Glomerular visceral epithelial cell (primary cell): ENCODE data around the gene MOGAT3.

ENCODE experiments used
- DNase-seq: peaks from one replicate; pipeline ENCODE4 v3.0.0-alpha.2; 2016; ENCODE audit errors: extremely low spot score

MOGAT3 gene, protein sequence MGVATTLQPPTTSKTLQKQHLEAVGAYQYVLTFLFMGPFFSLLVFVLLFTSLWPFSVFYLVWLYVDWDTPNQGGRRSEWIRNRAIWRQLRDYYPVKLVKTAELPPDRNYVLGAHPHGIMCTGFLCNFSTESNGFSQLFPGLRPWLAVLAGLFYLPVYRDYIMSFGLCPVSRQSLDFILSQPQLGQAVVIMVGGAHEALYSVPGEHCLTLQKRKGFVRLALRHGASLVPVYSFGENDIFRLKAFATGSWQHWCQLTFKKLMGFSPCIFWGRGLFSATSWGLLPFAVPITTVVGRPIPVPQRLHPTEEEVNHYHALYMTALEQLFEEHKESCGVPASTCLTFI

DNA sequence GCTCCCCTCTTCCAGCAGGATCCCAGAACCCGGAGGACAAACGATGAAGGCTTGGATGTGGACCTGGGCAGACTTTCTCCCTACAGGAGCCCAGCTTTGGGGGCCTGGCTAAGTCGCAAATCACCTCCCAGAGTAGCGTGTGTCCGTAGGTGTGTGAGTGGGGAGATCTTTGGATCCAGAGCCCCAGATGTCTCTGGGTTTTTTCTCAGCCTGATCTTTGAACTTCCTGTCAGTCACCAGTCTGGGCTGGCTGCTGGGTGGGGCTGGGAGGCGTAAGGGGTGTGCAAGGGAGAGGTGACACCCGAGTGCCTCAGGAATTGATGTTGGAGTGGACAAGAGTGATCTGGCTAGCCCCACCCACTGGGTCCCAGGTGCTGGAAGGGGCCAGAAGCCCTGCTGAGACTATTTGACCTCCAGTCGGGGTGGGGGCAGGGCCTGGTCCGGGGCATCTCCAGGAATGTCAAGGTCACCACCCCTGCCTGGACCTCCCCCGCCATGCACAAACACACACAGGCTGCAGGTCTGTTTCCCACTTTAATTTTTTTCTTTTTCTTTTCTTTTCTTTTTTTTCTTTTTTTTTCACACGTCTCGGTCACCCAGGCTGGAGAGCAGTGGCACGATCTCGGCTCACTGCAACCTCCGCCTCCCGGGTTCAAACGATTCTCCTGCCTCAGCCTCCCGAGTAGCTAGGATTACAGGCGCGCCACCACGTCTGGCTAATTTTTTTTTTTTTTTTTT lies at the start of gene MOGAT3:
Gene MOGAT3, minus strand, starts transcription at position 175 of the 738 bp plus-strand sequence. CDS start 182 bp downstream, outside the sequence.
- DNase-seq: no peak

DNA sequence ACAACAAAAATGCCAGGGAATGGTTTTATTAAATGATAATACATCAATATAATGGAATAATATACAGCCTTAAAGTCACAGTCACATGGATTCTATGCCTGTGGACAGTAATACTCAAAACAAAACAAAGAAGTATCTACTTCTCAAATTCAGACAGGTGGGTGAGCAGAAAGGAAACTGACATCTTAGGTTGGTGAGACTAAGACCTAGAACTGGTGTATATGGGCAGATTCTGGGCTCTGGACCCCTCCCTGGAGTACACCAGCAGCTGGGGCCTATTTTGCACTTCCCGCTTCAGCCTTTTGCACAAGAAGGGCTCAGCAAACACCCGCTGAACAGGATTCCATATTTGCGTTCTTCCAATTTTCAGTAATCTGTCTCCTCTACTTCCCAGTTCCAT lies 49.5 kb upstream of the MOGAT3 start:
- no peak for DNase-seq

DNA sequence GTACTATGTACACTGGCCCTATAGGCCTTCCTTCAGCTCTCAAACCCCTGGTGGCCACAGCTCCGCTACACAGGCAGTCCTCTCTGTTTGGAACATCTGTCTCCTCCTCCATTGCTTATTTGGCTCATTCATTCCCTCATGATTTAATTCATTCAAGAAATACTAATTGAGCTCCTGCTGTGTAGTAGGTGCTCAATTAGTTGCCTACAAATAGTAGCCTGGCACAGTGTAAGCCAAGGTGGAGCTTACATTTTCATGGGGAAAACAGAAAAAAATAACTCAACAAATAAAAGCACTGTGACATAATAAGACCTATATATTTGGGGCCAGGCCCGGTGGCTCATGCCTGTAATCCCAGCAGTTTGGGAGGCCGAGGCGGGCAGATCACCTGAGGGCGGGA lies 47.4 kb upstream of the MOGAT3 start:
- DNase-seq: no peak

DNA sequence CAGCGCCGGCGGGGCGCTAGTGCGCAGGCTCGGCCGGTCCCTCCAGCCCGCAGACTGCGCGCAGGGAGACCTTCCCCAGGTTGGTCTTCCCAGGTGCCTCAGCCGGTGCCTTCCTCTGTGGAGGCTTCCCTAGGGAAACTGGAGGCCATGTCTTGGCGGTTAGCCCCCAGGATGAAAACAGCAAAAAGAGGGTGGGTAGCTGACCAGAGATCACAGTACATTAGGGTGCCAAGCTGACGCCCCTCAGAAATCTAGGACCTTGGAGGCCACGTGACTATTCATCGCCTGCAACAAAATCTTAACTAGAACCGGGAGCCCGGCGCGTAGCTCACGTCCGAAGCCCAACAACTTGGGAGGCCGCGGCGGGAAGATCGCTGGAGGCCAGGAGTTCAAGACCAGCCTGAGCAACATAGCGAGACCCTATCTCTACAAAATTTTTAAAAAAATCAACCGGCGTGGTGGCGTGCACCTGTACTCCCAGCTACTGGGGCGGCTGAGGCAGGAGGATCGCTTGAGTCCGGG lies 44.4 kb upstream of the MOGAT3 start:
- DNase-seq: no peak

DNA sequence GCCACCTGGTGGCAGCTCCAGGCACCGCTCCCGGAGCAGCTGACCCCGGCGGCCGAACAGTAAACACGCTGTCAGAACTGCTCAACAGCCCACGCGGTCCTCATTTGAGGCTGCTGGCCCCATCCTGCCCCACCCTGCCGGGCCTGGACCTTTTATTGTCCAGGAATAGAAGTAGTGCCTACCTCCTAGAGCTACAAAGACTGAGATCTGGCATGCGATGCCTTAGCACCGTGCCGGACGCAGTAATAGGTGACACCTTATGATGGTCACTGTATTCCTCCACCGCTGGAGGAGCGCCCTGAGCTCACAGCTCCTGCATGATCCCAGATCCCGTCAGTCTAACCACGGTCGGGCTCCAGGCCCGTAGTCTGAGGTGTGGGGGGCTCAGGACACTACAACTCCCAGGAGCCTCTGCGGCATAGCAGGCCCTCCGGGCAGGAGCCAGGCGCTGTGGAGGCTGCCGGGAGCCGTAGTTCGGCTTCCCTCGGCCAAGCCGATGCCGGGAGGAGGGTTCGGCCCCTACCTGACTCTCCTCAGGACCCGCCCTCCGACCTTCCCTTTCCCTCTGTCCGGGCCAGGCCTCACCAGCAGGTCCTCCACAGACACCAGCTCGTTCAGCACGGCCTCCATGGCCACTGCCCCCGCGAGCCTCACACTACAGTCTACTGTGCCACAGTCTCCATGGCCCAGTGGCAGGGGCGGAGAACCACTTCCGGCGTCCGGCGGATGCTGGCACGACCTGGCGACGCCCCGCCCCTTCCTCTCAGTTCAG lies 43.7 kb upstream of the MOGAT3 start, which contains the start of gene FIS1:
Gene FIS1, minus strand, starts transcription at position 707 of the 772 bp plus-strand sequence. Its CDS starts 77 bp downstream, at position 630.
- peak; percentile 88 for DNase-seq

DNA sequence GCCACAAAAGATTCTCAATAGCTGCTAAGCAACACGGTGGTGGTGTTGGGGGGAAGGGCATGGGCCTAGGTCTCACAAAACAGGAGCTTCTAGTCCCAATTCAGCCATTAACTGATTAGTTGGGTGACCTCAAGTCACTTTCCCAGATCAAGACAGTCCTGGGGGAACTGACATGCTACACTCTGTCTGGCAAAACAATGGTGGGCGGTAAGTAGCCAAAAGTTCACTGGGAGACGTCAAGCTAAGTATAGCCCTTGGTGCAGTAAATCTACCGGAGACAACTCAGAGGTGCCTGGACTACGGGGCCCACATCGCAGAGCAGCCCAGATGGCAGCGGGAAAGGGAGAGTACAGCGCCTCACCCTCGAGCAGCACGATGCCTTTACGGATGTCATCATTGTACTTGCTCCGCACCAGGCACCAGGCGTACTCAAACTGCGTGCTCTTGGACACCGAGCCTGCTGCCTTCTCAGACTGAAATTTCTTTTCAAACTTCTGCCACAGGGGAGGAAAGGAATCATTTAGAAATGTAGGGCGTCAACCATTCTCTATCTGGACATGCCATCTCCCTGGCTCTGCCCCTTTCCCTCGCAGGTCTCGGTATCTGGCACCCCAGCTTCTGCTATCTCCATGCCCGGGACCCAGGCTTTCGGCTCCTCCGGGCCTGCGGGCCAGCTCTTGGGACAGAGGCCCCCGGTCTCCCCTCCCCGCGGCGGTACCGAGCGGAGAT lies 43.0 kb upstream of the MOGAT3 start:
- peak; percentile 15 for DNase-seq

DNA sequence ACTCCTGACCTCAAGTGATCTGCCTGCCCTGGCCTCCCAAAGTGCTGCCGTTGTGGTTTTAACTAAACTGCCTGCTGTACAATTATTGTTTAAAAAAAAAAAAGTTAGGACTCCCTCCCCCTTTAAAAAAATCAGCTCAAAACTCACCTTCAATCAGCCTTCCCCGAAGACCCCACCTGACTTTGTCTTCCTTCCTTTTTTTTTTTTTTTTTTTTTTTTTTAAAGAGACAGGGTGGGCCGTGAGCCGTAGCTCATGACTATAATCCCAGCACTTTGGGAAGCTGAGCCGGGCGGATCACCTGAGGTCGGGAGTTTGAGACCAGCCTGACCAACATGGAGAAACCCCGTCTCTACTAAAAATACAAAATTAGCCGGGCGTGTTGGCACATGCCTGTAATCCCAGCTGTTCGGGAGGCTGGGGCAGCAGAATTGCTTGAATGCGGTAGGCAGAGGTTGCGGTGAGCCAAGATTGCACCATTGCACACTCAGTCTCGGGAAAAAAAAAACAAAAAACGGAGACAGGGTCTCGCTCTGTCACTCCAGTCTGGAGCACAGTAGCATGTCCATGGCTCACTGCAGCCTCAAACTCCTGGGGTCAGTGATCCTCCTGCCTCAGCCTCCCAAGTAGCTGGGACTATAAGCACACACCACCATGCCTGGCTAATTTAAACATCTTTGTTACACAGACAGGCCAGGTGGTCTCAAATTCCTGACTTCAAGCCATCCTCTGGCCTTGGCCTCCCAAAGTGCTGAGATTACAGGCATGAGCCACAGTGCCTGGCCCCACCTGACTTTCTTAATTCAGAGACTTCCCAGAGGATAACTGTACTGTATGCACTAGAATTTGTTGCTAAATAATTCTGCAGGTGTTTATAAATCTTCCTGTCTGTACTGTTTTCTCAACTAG lies 40.9 kb upstream of the MOGAT3 start:
- DNase-seq: no peak

DNA sequence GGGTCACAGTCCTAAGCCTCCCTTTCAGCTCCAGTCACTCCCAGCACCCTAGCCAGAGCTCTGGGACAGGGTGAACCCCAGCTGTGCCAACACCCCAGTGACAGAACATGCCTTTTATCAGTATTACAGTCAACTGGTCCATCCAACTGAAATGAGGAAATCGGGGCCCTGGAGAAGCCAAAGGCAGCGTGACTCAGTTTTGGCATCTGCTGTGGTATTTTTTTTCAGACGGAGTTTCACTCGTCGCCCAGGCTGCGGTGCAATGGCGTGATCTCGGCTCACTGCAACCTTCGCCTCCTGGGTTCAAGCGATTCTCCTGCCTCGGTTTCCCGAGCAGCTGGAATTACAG lies 40.2 kb upstream of the MOGAT3 start:
- DNase-seq: no peak

DNA sequence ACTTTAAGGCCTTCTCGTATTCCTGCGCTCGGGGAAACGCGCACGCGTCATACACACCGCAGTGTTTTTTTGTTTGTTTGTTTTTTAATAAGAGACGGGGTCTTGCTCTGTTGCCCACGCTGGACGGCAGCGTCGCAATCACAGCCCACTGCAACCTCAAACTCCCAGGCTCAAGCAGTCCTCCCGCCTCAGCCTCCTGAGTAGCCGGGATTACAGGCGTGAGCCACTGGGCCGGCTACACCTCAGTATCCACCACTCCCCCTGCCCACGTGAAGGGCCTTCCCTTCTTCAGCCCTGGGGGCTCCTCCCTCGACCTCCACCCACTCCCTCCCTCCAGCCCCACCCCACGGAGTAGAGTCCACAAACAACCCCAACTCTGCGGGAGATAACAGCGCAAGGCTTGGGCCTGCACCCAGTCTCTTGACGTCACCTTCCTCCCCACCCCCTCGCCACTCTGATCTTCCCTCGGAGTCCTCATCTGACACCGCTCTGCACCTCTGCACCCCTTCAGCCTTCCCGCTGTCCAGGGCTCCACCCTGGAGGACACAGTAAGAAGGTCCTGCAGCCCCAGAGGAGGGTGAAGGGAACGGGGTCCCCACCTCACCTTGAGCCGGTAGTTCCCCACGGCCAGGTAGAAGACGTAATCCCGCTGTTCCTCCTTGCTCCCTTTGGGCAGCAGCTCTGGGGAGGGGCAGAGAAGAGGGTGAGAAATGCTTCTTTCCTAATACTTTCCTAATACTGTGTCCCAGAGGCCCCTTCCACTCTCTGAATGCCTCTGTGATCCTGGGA lies 39.6 kb upstream of the MOGAT3 start:
- DNase-seq: no peak

DNA sequence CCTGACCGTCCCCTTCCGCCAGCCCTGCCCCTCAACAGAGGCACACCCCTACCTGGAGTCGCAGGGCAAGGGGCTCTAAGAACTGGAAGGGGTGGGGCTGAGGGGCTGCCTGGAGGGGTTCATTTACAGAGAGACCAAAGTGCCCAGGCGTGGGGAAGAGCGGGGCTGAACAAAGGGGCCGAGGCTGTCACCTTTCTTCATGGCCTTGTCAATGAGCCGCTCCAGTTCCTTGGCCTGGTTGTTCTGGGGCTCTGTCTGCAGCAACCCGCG lies 39.0 kb upstream of the MOGAT3 start:
- DNase-seq: no peak

DNA sequence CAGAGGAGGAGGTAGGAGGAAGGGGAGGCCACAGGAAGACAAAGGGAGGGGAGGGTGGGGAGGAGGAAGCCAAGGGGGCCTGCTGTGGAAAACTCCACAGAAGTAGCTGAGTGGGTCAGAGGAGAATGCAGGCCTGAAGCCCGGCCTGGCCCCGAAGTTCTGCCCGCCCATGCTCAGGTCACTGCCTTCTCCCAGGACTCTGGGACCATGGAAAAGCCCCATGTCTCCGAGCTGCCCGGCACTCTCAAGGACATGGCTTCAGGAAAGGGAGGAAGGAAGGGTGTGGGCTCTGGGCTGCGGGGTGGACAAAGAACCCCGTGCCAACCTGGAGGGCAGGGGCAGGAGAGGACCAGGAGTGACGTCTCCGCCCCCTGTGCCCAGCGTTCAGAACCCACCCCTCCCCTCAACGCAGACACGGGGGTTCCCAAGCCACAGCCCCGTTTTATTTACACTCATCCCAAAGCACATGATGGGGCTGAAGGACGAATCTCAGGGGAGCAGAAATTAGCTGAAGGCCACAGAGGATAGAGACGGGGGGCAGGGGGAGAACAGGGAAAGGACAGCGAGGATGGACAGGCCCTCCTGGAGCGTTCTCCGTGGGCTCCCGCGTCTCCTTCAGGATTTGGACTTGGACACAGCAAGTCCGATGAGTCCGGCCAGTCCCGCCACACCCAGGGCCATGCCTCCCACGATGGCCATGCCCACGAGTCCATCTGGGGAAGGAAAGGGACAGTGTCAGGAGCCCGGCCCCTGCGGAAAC lies 38.5 kb upstream of the MOGAT3 start:
- no peak for DNase-seq

DNA sequence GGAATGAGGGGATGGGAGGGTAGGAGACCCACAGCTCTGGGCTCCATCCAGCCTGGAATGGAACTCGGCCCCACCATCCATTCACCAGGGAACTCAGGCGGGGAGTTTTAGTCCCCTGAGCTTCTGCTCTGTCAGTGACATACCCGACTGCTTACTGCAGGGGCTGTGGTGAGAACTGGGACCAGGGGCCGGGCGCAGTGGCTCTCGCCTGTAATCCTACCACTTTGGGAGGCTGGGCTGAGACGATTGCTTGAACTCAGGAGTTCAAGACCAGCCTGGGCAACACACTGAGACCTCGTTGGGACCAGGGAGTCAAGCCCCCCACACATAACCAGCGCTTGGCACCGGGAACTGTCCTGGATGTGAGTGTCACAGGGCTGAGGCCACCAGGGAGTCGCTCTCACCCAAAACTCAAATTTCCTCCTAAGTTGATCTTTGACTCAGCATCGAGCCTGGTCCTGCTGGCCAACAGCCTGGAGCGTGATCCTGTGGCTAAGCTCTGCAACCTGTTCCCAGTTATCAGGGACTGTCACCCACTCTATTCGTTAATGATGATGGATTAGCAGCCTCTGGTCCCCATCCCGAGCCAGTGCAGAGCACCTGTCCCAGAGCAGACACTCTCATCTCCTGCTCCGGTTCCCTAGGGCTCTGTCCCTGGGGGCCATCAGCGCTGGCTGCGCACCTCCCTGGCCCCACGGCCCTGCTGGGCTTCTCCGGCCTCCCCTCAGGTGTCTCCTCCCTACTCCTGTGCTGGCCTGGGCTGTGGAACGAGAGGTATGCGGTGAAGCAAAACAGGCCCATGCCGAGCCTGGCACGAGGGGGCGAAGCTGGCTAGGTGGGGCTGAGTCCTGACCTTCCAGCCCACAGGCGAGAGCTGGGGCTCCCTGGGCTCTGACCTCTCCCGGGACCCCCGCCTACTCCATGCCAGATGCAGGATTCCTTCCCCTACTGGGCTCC lies 37.7 kb upstream of the MOGAT3 start:
- no peak for DNase-seq

DNA sequence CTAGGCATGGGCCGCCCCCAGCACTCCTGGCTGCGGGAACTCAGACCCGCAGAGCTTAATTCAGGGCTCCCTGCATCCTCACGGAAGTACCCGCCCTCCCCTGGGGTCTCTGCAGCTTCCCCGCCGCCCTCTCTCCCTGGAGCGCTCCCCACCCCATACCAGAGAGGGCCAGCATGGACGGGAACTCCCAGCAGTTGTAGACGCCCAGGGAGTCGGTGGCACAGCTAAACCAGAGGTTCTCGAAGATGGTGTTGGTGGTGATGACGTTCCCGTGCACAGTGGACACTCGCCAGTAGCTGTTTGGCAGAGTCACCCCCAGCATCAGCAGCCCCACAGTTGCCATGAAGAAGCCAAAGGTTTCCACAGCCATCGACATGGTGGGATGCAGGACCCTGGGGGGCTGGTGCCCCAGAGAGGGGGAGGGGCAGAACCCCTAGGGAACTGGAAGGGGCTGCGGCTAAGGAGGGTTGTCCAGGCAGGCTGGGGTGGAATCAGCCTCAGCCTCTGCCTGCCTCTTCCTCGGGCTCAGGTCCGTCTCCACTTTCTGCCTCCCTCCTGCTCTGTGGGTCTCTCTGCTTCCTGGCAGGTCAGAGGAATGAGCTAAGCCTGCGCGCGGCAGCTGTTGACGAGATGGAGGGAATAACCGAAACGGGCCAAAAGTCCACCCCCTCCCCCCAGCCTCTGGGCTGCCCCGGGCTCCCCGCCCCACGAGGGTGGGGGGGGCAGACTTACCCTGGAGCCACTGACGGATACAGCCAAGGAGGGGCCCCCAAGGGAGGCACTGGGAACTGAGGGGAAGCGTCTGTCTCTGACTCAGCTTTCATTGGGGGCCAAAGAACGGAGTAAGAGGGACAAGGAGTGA lies 36.6 kb upstream of the MOGAT3 start, which contains the start of gene CLDN15:
Gene CLDN15, minus strand, starts transcription at position 597 of the 862 bp plus-strand sequence. Its CDS starts 221 bp downstream, at position 376.
- DNase-seq: no peak

DNA sequence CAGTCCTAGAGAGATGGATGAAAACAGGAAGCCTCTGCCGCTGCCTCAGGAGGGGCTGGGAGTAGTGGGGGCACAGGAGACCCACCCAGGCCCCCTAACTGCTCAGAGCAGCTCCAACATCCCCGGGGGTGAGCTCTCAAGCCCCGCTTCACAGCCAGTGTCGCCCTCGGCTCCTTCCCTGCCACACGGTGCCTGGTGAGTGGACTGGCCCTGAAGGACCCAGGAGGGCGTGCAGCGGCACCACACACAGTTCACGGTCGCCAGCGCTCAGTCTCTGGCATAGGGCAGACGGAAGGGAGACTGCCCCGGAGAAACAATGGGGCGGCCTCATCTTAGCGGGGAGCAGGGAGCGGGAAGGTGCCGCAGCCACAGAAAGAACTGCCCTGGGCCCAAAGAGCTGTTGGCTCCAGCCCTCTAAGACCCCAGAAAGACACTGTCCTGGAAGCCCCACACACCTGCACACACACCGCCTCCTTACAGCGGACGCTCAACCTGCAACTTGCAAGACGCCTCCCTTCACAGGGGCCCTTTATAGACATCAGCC lies 35.5 kb upstream of the MOGAT3 start:
- no peak for DNase-seq

DNA sequence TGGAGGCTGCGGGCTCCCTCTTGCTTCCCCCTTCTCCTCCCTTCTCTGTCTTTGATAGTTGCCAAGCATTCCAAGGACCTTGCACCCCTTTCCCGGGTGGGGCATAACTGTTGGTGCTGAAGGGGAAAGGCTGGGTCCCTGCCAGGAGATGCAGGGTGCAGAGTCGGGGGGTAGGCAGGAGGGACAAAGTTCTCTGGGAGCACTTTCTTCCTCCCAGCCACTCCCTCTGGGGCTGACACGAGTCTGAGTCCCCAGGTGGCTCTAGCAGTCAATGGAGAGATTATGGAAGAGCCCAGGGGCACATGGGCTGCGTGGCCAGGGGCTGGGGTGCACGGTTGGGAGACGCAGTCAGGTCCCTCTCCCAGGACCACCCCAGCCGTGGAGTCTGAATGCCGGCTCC lies 34.7 kb upstream of the MOGAT3 start:
- no peak for DNase-seq

DNA sequence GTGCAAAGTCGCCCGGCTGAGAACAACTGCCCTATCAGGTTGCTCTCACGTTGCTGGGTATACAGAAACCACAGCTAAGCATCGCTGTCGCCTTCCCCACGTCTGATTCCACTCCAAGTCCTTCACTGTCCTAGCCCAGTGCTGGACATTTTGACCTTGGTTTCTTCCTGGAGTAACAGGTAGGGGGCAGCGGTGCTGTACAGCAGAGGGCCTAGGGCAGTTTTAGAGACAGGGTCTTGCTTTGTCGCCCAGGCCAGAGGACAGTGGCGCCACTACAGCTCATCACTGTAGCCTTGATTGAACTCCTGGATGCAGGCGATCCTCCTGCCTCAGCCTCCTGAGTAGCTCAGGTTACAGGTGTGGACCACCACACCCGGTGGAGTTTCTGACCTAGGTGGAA lies 34.2 kb upstream of the MOGAT3 start:
- DNase-seq: no peak

DNA sequence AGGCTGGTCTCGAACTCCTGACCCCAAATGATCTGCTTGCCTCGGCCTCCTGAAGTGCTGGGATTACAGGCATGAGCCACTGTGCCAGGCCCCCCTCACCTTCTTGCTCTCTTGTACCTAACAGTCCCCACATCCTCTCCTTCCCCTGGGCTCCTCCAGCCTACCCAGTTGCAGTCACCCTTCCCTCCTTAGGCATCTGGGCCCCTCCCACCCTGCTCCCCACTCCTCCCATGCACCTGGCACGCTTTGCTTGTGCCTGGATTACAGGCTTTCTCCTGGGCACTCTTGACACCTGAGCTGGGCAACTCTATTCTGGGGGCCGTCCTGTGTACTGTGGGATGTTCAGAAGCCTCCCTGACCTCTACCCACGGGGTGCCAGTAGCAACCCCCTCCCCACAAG lies 33.8 kb upstream of the MOGAT3 start:
- no peak for DNase-seq
